Measurements from ENCODE around the gene EFTUD2. TPM values are rescaled to one million over a fixed set of nuclear protein-coding genes. Genes with fewer than 3 reads are reported as not detected.

Gene EFTUD2
- total and polyA plus RNA-seq, 4 donors = 19.8 to 84.3 (median 33.3) TPM

GRCh38 chr17:44919411-44919810, 20.2 kb upstream of the EFTUD2 start (continued):
- no peak for TF ChIP-seq EGR1 (IDR thresholded peaks at IDR 0.05; ENCODE audit: low read depth in 2 of 2)
- TF ChIP-seq HNF4G (IDR thresholded peaks at IDR 0.05) = no peak
- TF ChIP-seq FOXA2 (IDR thresholded peaks at IDR 0.05) = no peak

- Histone ChIP-seq H3K4me3 (ENCODE audit: low read depth in 1 of 3, low read length in 3 of 3) (no peak overlapping the region), H3K4me1 (ENCODE audit: control insufficient read depth in 4 of 4, insufficient read depth in 4 of 4, low read length in 3 of 4) (peaks cover 0 to 6% (median 1%) of the 10 kb centered on the region in 4 donors), H3K9ac (ENCODE audit: low read depth in 1 of 2, low read length in 2 of 2) (no peak overlapping the region), H3K27me3 (ENCODE audit: control insufficient read depth in 4 of 4, insufficient read depth in 4 of 4, low read length in 3 of 4) (no peaks in the 10 kb centered on the region), H3K27ac (ENCODE audit: low read depth in 1 of 2, low read length in 2 of 2) (no peak overlapping the region), H3K36me3 (ENCODE audit: control insufficient read depth in 4 of 4, insufficient read depth in 3 of 4, low read depth in 1 of 4, low read length in 3 of 4) (no peaks in the 10 kb centered on the region), H3K9me3 (ENCODE audit: control insufficient read depth in 4 of 4, low read length in 3 of 4) (no peaks in the 10 kb centered on the region)
- WGBS = 94% methylated on average over 2 of the region's 2 CpGs
- no peak for TF ChIP-seq RAD21 (IDR thresholded peaks at IDR 0.05)
- TF ChIP-seq JUND (IDR thresholded peaks at IDR 0.05) = no peak
- TF ChIP-seq EGR1 (IDR thresholded peaks at IDR 0.05; ENCODE audit: low read depth in 2 of 2) = no peak
- no peak for TF ChIP-seq TAF1 (conservative IDR thresholded peaks at IDR 0.05)
- TF ChIP-seq REST (IDR thresholded peaks at IDR 0.05) = no peak
- TF ChIP-seq NR2F2 (IDR thresholded peaks at IDR 0.05) = no peak
- no peak for TF ChIP-seq RXRA (IDR thresholded peaks at IDR 0.05)
- no peak for TF ChIP-seq HNF4A (conservative IDR thresholded peaks at IDR 0.05)
- DNase-seq (ENCODE audit: low spot score) = no peak
Observed at GRCh38 chr17:44918006-44918405, 18.8 kb upstream of the EFTUD2 start.

- Histone ChIP-seq H3K27ac (ENCODE audit: low read depth in 1 of 2, low read length in 2 of 2) (no peak overlapping the region), H3K4me3 (ENCODE audit: low read depth in 1 of 3, low read length in 3 of 3) (no peak overlapping the region), H3K9me3 (ENCODE audit: control insufficient read depth in 4 of 4, low read length in 3 of 4) (no peaks in the 10 kb centered on the region), H3K36me3 (ENCODE audit: control insufficient read depth in 4 of 4, insufficient read depth in 3 of 4, low read depth in 1 of 4, low read length in 3 of 4) (no peaks in the 10 kb centered on the region), H3K4me1 (ENCODE audit: control insufficient read depth in 4 of 4, insufficient read depth in 4 of 4, low read length in 3 of 4) (peaks cover 0 to 6% (median 1%) of the 10 kb centered on the region in 4 donors), H3K9ac (ENCODE audit: low read depth in 1 of 2, low read length in 2 of 2) (no peak overlapping the region), H3K27me3 (ENCODE audit: control insufficient read depth in 4 of 4, insufficient read depth in 4 of 4, low read length in 3 of 4) (no peaks in the 10 kb centered on the region)
- 84% methylated on average over 6 of the region's 6 CpGs for WGBS
- TF ChIP-seq RAD21 (IDR thresholded peaks at IDR 0.05) (no peak), HNF4A (conservative IDR thresholded peaks at IDR 0.05) (no peak), HNF4G (IDR thresholded peaks at IDR 0.05) (no peak), YY1 (IDR thresholded peaks at IDR 0.05) (no peak), SP1 (IDR thresholded peaks at IDR 0.05) (no peak), NR2F2 (IDR thresholded peaks at IDR 0.05) (no peak), RXRA (IDR thresholded peaks at IDR 0.05) (no peak), FOXA1 (IDR thresholded peaks at IDR 0.05) (no peak), JUND (IDR thresholded peaks at IDR 0.05) (no peak), TAF1 (conservative IDR thresholded peaks at IDR 0.05) (no peak), EGR1 (IDR thresholded peaks at IDR 0.05; ENCODE audit: low read depth in 2 of 2) (no peak), ATF3 (IDR thresholded peaks at IDR 0.05) (no peak), MAX (IDR thresholded peaks at IDR 0.05) (no peak), ZBTB33 (IDR thresholded peaks at IDR 0.05) (no peak), CTCF (IDR thresholded peaks at IDR 0.05; ENCODE audit: low read depth, low read length, missing input control) (no peak), REST (IDR thresholded peaks at IDR 0.05) (no peak)
- no peak for DNase-seq (ENCODE audit: low spot score)
Observed at GRCh38 chr17:44917456-44917855, 18.2 kb upstream of the EFTUD2 start.

All from liver (tissue), 9 donors.